Stimulated activated CD8-positive, alpha-beta memory T cell treated with anti-CD3 and anti-CD28 coated beads, Interleukin-4, amount 100 ng/mL, for 24 hours (primary cell): Measurements from ENCODE around the gene NRBP1.

Source experiments
- DNase-seq: peaks from one replicate; pipeline ENCODE4 v3.0.0-alpha.2; 2020; ENCODE audit warnings: low read depth

Gene NRBP1

GRCh38 chr2:27428213-27428977, at the start of gene NRBP1:
Gene NRBP1, plus strand, starts transcription at chr2:27428631. Its CDS starts 4,643 bp downstream, at chr2:27433274.
- DNase-seq = peak; percentile 85

- no peak for DNase-seq
Observed at GRCh38 chr2:27378809-27379290, 49.6 kb upstream of the NRBP1 start.

- no peak for DNase-seq
Observed at GRCh38 chr2:27379383-27379835, 49.0 kb upstream of the NRBP1 start.

GRCh38 chr2:27379836-27380625, 48.4 kb upstream of the NRBP1 start:
- DNase-seq = no peak

- peak; percentile 85 for DNase-seq
Observed at GRCh38 chr2:27380626-27381545, 47.5 kb upstream of the NRBP1 start, which contains the start of gene ZNF513. Gene ZNF513, minus strand, starts transcription at chr2:27380734. Its CDS starts 208 bp downstream, at chr2:27380526.

GRCh38 chr2:27381577-27382181, 46.8 kb upstream of the NRBP1 start:
- DNase-seq = no peak

GRCh38 chr2:27390822-27391679, 37.4 kb upstream of the NRBP1 start:
- no peak for DNase-seq

GRCh38 chr2:27393225-27393624, 35.2 kb upstream of the NRBP1 start:
- no peak for DNase-seq

- DNase-seq = no peak
Observed at GRCh38 chr2:27398962-27399361, 29.5 kb upstream of the NRBP1 start.

- no peak for DNase-seq
Observed at GRCh38 chr2:27400348-27401135, 27.9 kb upstream of the NRBP1 start.

GRCh38 chr2:27407798-27408491, 20.5 kb upstream of the NRBP1 start:
- no peak for DNase-seq

- DNase-seq = peak; percentile 28
Observed at GRCh38 chr2:27408601-27409320, 19.7 kb upstream of the NRBP1 start.

GRCh38 chr2:27409321-27410073, 18.9 kb upstream of the NRBP1 start, which contains the start of gene PPM1G:
Gene PPM1G, minus strand, starts transcription at chr2:27409591. Its CDS starts 169 bp downstream, at chr2:27409422.
- DNase-seq = peak; percentile 95

GRCh38 chr2:27412419-27413152, 15.8 kb upstream of the NRBP1 start:
- DNase-seq = no peak

- no peak for DNase-seq
Observed at GRCh38 chr2:27416151-27416550, 12.3 kb upstream of the NRBP1 start.

- DNase-seq = no peak
Observed at GRCh38 chr2:27420996-27421395, 7.4 kb upstream of the NRBP1 start.
